H9 (cell line): ENCODE measurements around the gene TMEM119. TPM values are rescaled to one million over a fixed set of nuclear protein-coding genes. Genes with fewer than 3 reads are reported as not detected.

Experiments
- DNase-seq: peaks from one replicate; pipeline ENCODE4 v3.0.0-alpha.2; 2017
- H2AFZ ChIP-seq: one replicate; pipeline ENCODE4 v1.6.1; 2013; ENCODE audit warnings: mild to moderate bottlenecking, low read length, control low read depth, moderate library complexity
- H2AK5ac ChIP-seq: 2 replicates; pipeline ENCODE4 v1.6.1; 2013; ENCODE audit warnings: low read length, control low read depth, mixed read lengths; ENCODE audit not compliant: insufficient read length
- H2BK120ac ChIP-seq: one replicate; pipeline ENCODE4 v1.6.1; 2013; ENCODE audit warnings: low read depth, mild to moderate bottlenecking, low read length, control low read depth, inconsistent platforms; ENCODE audit not compliant: poor library complexity, severe bottlenecking
- H2BK12ac ChIP-seq: 2 replicates; pipeline ENCODE4 v1.6.1; 2013; ENCODE audit warnings: low read length, control low read depth, mixed read lengths, low read depth; ENCODE audit not compliant: insufficient read length
- H2BK15ac ChIP-seq: 2 replicates; pipeline ENCODE4 v1.6.1; 2013; ENCODE audit warnings: low read depth, low read length, control low read depth
- H2BK20ac ChIP-seq: one replicate; pipeline ENCODE4 v1.6.1; 2013; ENCODE audit warnings: low read depth, mild to moderate bottlenecking, low read length, control low read depth, inconsistent platforms; ENCODE audit not compliant: poor library complexity, severe bottlenecking
- H2BK5ac ChIP-seq: 2 replicates; pipeline ENCODE4 v1.6.1; 2013; ENCODE audit warnings: low read length, control low read depth, mixed read lengths; ENCODE audit not compliant: insufficient read length
- H3K14ac ChIP-seq: 2 replicates; pipeline ENCODE4 v1.6.1; 2013; ENCODE audit warnings: low read length, control low read depth; ENCODE audit not compliant: insufficient read depth
- H3K18ac ChIP-seq: 2 replicates; pipeline ENCODE4 v1.6.1; 2013; ENCODE audit warnings: low read depth, mild to moderate bottlenecking, mixed read lengths, low read length, control low read depth; ENCODE audit not compliant: insufficient read length
- H3K23ac ChIP-seq: 2 replicates; pipeline ENCODE4 v1.6.1; 2013; ENCODE audit warnings: low read length, control low read depth, mixed read lengths, low read depth; ENCODE audit not compliant: insufficient read length
- H3K23me2 ChIP-seq: 2 replicates; pipeline ENCODE4 v1.6.1; 2013; ENCODE audit warnings: low read depth, mild to moderate bottlenecking, mixed read lengths, low read length, control low read depth; ENCODE audit not compliant: insufficient read length, poor library complexity, severe bottlenecking
- H3K27ac ChIP-seq: 2 replicates; pipeline ENCODE4 v1.5.1; 2013; ENCODE audit warnings: low read length, control low read depth, mixed read lengths, low read depth; ENCODE audit not compliant: insufficient read length
- H3K27me3 ChIP-seq: 2 replicates; pipeline ENCODE4 v1.6.1; 2013; ENCODE audit warnings: low read length, control low read depth, inconsistent platforms; ENCODE audit not compliant: insufficient read depth
- H3K4ac ChIP-seq: 2 replicates; pipeline ENCODE4 v1.6.1; 2013; ENCODE audit warnings: low read depth, mild to moderate bottlenecking, control low read depth, inconsistent platforms, low read length, moderate library complexity
- H3K4me1 ChIP-seq: 2 replicates; pipeline ENCODE4 v1.6.1; 2013; ENCODE audit warnings: low read length, control low read depth, inconsistent platforms; ENCODE audit not compliant: insufficient read depth
- H3K4me2 ChIP-seq: 2 replicates; pipeline ENCODE4 v1.6.1; 2013; ENCODE audit warnings: low read length, control low read depth, mixed read lengths; ENCODE audit not compliant: insufficient read length, insufficient read depth
- H3K56ac ChIP-seq: 2 replicates; pipeline ENCODE4 v1.6.1; 2013; ENCODE audit warnings: low read depth, mild to moderate bottlenecking, mixed read lengths, low read length, control low read depth; ENCODE audit not compliant: insufficient read length
- H3K79me1 ChIP-seq: 2 replicates; pipeline ENCODE4 v1.6.1; 2013; ENCODE audit warnings: low read depth, mild to moderate bottlenecking, moderate library complexity, low read length, control low read depth, inconsistent platforms; ENCODE audit not compliant: insufficient read depth, poor library complexity, severe bottlenecking
- H3K79me2 ChIP-seq: 2 replicates; pipeline ENCODE4 v1.6.1; 2013; ENCODE audit warnings: low read length, control low read depth, inconsistent platforms; ENCODE audit not compliant: insufficient read depth
- H3K9ac ChIP-seq: 2 replicates; pipeline ENCODE4 v1.6.1; 2013; ENCODE audit warnings: low read length, control low read depth, mixed read lengths; ENCODE audit not compliant: insufficient read length; ENCODE audit errors: extremely low read depth
- H3K9me3 ChIP-seq: one replicate; pipeline ENCODE4 v1.6.1; 2013; ENCODE audit warnings: low read depth, low read length, inconsistent platforms; ENCODE audit not compliant: control insufficient read depth
- H3T11ph ChIP-seq: one replicate; pipeline ENCODE4 v1.6.1; 2013; ENCODE audit warnings: mild to moderate bottlenecking, low read length, control low read depth, inconsistent platforms
- H4K20me1 ChIP-seq: one replicate; pipeline ENCODE4 v1.6.1; 2013; ENCODE audit not compliant: control insufficient read depth, insufficient read length, insufficient read depth
- H4K5ac ChIP-seq: 2 replicates; pipeline ENCODE4 v1.6.1; 2013; ENCODE audit warnings: low read depth, mild to moderate bottlenecking, mixed read lengths, low read length, control low read depth; ENCODE audit not compliant: insufficient read length
- H4K8ac ChIP-seq: replicated peaks from 2 replicates; pipeline ENCODE4 v1.6.1; 2013; ENCODE audit warnings: low read length, control low read depth, mixed read lengths, low read depth; ENCODE audit not compliant: insufficient read length
- H4K91ac ChIP-seq: 2 replicates; pipeline ENCODE4 v1.6.1; 2013; ENCODE audit warnings: low read depth, mild to moderate bottlenecking, moderate library complexity, mixed read lengths, low read length, control low read depth; ENCODE audit not compliant: insufficient read length
- H3K27ac Mint-ChIP-seq, 3 experiments: 2 replicates in 2 of 3; 3 replicates in 1 of 3; pipeline ENCODE4 v1.8.0; 2020 to 2021; ENCODE audit warnings: mixed read lengths in 3 of 3, mild to moderate bottlenecking in 1 of 3, moderate library complexity in 1 of 3
- H3K27me3 Mint-ChIP-seq: 2 replicates; pipeline ENCODE4 v1.8.0; 2021; ENCODE audit warnings: low read depth, mild to moderate bottlenecking, moderate library complexity, mixed read lengths
- H3K36me3 Mint-ChIP-seq, 3 experiments: 2 replicates in 2 of 3; 3 replicates in 1 of 3; pipeline ENCODE4 v1.8.0; 2020 to 2021; ENCODE audit warnings: low read depth in 3 of 3, mixed read lengths in 3 of 3; ENCODE audit not compliant: insufficient read depth in 1 of 3
- H3K4me1 Mint-ChIP-seq, 2 experiments: 2 replicates each; pipeline ENCODE4 v1.8.0; 2020; ENCODE audit warnings: mixed read lengths in 2 of 2
- H3K4me3 Mint-ChIP-seq, 2 experiments: 2 replicates in 1 of 2; 3 replicates in 1 of 2; pipeline ENCODE4 v1.8.0; 2020 to 2021; ENCODE audit warnings: mild to moderate bottlenecking in 2 of 2, mixed read lengths in 2 of 2, moderate library complexity in 1 of 2
- H3K9me3 Mint-ChIP-seq, 2 experiments: 2 replicates in 1 of 2; 3 replicates in 1 of 2; pipeline ENCODE4 v1.8.0; 2020; ENCODE audit warnings: mild to moderate bottlenecking in 2 of 2, mixed read lengths in 2 of 2, moderate library complexity in 1 of 2
- WGBS: extraction: QIAGEN DNeasy Blood & Tissue Kit; methylation state at CpG from one replicate; pipeline ENCODE4 v1.1.7; 2013; ENCODE audit warnings: missing lambda C conversion rate, low lambda C conversion rate, mixed read lengths; ENCODE audit not compliant: insufficient read length; ENCODE audit errors: extremely low coverage; 5-methylcytosine and 5-hydroxymethylcytosine counted together
- total RNA-seq: library from RNA; stranded (reverse); gene quantifications from 2 replicates; pipeline ENCODE4 v1.2.1, GENCODE V29; 2021
- TF ChIP-seq, protein P1 (sequence below): fragments of 200-600 bp; sonication (generic); conservative IDR thresholded peaks from 3 replicates; pipeline ENCODE4 v1.8.0; 2021; ENCODE audit warnings: antibody characterized with exemption, mild to moderate bottlenecking

The TMEM119 gene
- total RNA-seq, 1 experiment from 2014 or later = not detected

DNA sequence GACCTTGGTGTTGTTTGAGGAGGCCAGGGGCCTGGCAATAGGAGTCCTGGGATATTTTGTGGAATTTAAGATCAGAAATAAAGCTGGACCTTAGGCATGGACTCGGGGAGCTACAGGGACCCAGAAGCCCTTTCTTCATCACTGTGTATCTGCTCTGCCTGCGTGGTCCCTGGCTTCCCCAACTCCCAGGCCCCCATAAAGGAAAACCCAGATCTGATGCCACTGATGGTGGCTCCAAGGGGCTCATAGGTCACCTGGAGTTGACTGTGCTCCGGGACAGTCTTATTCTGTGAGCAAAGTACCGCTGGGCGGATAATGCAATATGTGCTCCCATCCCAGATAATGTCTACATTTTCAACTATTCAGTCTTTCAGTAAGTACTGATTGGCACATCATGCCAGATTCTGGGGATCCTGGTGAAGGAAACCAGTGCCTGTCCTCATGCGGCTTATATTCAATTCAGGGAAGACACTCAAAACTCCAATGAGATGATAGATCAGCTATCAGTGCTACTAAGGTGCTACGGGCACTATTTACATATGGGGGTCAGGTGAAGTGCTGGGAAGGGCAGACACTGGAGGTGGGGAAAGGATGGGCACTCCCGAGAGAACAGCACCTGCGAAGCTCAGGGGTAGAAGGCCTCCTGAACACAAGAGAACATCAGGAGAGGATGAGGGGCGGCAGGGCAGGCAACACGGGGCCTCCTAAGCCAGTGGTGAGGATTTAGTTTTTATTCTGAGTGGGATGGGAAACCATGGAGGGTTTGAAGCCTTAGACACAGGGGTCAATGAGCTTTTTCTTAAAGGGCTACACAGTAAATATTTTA, 41.3 kb upstream of the TMEM119 start:
- WGBS = no CpG with 5 or more reads among the region's 11 CpGs

More for the DNA sequence above, 41.3 kb upstream of the TMEM119 start:
- no peaks in the 10 kb centered on the region for H4K20me1 ChIP-seq
- no peak overlapping the region for H2BK120ac ChIP-seq
- H4K5ac ChIP-seq = no peak overlapping the region
- no peak overlapping the region for H3K9ac ChIP-seq
- H3K27me3 Mint-ChIP-seq = no peaks in the 10 kb centered on the region
- H2BK15ac ChIP-seq = no peak overlapping the region
- peaks cover 0 to 7% (median 4%) of the 10 kb centered on the region in 3 experiments; a peak in 3 of 7 replicates for H3K36me3 Mint-ChIP-seq
- no peaks in the 10 kb centered on the region for H3K9me3 ChIP-seq
- peak; percentile 28 for DNase-seq
- no peak overlapping the region for H3K4me2 ChIP-seq
- H4K91ac ChIP-seq = no peak overlapping the region
- TF ChIP-seq, protein P1, sequence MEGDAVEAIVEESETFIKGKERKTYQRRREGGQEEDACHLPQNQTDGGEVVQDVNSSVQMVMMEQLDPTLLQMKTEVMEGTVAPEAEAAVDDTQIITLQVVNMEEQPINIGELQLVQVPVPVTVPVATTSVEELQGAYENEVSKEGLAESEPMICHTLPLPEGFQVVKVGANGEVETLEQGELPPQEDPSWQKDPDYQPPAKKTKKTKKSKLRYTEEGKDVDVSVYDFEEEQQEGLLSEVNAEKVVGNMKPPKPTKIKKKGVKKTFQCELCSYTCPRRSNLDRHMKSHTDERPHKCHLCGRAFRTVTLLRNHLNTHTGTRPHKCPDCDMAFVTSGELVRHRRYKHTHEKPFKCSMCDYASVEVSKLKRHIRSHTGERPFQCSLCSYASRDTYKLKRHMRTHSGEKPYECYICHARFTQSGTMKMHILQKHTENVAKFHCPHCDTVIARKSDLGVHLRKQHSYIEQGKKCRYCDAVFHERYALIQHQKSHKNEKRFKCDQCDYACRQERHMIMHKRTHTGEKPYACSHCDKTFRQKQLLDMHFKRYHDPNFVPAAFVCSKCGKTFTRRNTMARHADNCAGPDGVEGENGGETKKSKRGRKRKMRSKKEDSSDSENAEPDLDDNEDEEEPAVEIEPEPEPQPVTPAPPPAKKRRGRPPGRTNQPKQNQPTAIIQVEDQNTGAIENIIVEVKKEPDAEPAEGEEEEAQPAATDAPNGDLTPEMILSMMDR = no peak
- H3K23me2 ChIP-seq = no peaks in the 10 kb centered on the region
- H2BK5ac ChIP-seq = no peak overlapping the region
- H3K27ac Mint-ChIP-seq = peak overlapping the region; percentile 89 to 95 (median 93); a peak in 6 of 7 replicates
- no peak overlapping the region for H4K8ac ChIP-seq
- no peak overlapping the region for H2AK5ac ChIP-seq
- no peak overlapping the region for H3T11ph ChIP-seq
- no peaks in the 10 kb centered on the region for H3K79me1 ChIP-seq
- H3K27ac ChIP-seq = no peak overlapping the region
- H3K79me2 ChIP-seq = no peaks in the 10 kb centered on the region
- no peak overlapping the region for H3K14ac ChIP-seq
- no peak overlapping the region for H3K4ac ChIP-seq
- H3K23ac ChIP-seq = no peak overlapping the region
- no peak overlapping the region for H2BK12ac ChIP-seq
- peaks cover 71 to 72% of the 10 kb centered on the region in 2 experiments for H3K4me1 Mint-ChIP-seq
- H3K9me3 Mint-ChIP-seq = no peaks in the 10 kb centered on the region
- peaks cover 12% of the 10 kb centered on the region; the same call in 1 of the 2 replicates for H3K4me1 ChIP-seq
- no peak overlapping the region for H3K4me3 Mint-ChIP-seq
- no peak overlapping the region for H3K56ac ChIP-seq
- no peak overlapping the region for H2AFZ ChIP-seq
- H3K18ac ChIP-seq = no peak overlapping the region
- no peaks in the 10 kb centered on the region for H3K27me3 ChIP-seq
- no peak overlapping the region for H2BK20ac ChIP-seq
